Measurements from ENCODE around the gene BATF3.

GRCh38 chr1:212656730-212657129, 42.9 kb downstream of the BATF3 start:
- no peak for TF ChIP-seq POLR2A (IDR thresholded peaks at IDR 0.05)
- TF ChIP-seq, protein P1, sequence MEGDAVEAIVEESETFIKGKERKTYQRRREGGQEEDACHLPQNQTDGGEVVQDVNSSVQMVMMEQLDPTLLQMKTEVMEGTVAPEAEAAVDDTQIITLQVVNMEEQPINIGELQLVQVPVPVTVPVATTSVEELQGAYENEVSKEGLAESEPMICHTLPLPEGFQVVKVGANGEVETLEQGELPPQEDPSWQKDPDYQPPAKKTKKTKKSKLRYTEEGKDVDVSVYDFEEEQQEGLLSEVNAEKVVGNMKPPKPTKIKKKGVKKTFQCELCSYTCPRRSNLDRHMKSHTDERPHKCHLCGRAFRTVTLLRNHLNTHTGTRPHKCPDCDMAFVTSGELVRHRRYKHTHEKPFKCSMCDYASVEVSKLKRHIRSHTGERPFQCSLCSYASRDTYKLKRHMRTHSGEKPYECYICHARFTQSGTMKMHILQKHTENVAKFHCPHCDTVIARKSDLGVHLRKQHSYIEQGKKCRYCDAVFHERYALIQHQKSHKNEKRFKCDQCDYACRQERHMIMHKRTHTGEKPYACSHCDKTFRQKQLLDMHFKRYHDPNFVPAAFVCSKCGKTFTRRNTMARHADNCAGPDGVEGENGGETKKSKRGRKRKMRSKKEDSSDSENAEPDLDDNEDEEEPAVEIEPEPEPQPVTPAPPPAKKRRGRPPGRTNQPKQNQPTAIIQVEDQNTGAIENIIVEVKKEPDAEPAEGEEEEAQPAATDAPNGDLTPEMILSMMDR (IDR thresholded peaks at IDR 0.05), result no peak
